ENCODE results near the gene COL13A1.
A peak's percentile ranks its signal among the peaks of the same experiment; 100 is the strongest.

COL13A1 gene

DNA sequence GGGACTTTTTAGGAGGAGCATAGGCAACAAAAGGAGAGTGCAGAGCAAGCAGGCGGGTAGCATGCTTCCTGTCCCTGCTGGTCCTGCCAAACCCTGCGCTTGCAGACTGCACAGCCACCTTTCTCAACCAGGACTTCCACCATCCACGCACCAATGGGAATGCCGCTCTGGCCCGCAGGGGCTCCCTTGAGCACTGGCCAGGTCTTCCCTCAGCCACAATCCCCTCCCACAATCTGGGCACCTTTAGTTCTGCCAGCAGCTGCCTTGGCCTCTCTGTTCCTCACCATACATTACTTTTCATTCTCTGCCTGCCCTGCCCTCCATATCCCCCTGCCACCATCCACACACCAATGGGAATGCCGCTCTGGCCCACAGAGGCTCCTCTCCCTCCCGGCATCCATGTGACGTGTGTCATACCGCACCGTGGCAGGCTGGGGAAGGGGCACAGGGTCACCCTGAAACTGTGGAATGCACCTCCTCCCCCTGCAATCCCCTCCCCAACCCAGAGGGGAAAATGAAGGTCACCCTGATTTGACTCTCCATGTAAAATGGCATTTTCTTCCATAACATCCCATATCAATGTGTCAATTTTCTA is 153.6 kb downstream of the COL13A1 start:
- no peak for DNase-seq

DNA sequence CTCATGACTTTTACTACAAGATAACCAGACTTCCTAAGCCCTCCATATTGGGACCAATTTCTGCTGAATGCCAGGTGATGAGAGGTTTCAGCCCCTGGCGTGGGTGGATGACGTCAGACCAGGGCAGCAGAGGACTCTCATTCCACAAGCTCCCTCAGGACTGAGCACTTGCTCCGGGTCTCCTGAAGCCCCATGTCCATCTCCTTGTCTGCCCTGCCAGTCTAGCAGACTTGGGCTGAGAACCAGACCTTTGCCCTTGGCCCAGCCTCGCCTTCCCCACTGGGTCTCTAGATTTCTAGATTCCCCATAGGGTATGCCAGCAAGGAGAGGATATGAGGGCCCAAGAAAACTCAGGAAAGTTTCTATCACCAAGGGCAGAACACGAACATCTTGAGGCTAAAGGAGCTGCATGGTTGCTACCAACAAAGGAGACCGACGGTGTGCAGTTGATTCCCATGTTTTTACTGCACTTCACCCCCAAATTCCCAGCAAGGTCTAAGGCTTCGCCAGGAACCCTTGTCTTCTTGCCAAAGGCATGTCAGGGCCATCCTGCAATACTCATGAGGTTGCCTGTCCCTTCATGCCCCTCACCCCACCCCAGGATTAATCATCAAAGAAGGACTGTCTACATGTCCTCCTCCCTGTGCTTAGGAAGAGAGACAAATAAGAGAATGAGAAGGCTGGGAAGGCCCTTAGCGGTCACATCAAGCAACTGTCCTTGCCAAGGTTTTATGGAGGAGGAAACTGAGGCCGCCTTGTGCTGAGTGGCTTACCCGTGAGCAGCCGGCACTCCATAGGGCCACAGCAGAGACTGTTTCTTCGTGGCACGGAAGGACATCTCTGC is 154.4 kb downstream of the COL13A1 start:
- no peak for DNase-seq

DNA sequence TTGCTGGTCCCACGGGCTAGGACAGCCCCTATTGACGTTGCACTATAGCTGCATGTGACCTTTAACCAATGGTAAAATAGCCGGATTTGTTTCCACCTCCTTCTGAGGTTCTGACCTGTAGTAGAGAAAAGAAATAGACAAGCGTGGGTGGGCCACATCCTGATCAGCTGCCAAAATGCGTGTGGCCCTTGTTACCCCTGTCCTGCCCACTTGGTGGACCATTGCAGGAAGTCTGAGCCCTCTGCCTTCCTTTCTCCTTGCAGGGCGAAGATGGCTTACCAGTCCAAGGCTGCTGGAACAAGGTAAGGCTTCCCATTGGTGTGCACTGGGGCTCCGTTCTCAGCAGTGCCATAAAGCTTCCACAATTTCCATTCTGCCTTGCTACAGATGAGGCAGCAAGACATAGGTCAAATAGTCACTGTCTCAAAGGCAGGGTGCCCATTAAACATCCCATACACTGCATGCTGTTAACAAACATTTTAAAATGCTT is 155.1 kb downstream of the COL13A1 start:
- no peak for DNase-seq

DNA sequence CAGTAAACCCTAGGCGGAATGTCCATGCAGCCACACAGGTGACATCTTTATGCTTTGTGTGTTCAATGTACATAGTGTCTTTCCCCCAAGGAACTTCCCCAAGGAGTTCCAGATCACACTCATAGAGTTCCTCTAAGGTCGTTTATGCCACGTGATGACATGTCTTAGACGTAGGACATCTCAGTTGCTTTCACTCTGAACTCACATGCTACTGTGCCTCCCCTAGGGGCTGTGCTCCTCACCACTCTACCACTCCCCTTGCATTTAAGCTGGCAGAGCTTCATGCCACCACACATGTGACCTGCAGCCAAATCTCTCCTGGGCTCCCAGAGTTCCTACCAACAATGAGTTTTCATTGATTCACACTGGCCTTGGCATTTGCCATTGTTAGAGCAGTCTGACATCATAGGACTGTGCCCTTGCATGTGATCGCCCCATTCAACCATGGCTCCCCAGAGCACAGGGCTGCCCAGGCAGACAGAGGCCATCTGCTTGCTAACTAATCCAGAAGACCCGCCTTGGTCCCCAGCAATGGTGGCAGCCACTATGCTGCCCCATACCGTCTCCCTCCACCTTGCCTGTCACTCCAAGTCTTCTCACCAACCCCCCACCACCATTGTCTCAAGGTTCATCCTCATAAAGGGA is 155.7 kb downstream of the COL13A1 start:
- DNase-seq, result no peak

DNA sequence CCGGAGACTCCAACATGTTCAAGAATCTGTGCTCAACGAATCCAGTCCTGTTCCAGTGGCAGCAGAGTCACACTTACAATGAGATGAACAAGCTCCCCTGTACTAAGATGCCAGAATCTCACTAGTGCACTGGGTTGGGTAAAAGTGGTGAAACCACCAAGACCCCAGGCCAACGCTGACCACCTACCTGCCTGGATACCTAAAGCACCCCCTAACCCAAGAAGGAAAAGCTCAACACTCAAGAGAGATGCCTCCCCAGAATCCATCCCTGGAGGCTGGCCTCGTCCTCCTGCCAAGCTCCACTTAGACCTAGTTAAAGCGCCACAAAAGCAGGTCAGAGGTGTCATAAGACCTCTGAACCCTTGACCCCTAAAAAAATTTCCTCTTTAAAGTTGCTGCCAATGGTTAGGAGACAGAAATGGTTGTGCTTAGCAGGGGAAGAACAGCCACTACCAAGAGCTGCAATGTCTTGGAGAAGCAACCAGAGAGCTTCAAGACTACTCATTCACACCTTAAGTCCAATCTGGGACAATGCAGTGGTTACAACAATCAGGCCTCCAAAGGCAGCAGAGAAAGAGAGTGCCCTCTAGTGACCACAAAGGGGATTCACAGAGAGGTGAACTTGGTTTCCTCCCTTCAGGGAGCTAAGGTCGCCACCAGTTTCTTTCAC is 156.3 kb downstream of the COL13A1 start:
- peak; percentile 7 to 11 for DNase-seq

DNA sequence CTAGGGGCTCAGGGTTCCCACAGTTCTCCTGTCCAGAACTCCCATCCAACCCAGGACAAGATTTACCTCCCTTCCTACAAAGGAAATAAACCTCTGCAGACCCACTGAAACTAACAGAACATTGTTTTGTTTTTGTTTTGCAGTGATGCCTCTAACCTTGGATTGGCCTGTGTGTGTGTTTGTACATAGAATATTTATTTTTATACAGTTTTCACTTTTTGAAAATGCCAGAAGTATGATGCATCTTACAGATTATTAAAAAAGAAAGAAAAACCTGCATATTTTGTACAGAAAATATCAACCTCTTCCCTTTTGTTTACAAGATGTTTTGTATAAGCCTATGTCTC is 156.8 kb downstream of the COL13A1 start:
- no peak for DNase-seq

DNA sequence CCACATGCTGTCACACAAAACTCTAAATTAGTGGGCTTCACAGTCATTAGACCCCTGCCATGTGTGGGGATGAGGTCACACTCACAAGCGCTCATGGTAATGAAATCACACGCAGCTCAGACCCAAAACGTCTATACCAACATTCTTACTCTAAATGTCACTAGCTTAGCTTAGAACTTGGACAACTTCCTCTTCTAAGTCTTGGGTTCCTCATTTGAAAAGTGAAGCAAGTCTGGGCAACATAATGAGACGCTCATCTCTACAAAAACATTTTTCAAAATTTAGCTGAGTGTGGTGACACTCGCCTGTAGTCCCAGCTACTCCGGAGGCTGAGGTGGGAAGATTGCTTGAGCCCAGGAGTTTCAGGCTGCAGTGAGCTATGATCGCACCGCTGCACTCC is 158.2 kb downstream of the COL13A1 start:
- no peak for DNase-seq

DNA sequence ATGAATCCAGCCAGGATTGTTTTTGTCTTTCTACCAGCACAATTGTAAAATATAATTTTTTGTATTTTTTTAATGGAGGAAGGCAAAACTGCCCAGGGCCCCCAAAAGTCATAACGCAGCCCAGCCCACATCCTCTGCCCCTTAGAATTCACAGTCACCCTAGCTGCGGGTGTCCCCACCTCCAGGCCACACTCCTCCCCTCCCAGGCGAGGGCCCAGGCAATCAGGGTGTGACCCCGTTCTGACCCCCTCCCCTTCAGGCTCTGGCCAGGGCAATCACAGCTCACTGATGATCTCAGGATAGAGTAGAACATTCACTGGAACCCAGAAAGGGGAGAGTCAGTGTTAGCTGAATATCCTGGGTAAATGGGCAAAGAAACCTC is 158.9 kb downstream of the COL13A1 start:
- DNase-seq, result no peak

DNA sequence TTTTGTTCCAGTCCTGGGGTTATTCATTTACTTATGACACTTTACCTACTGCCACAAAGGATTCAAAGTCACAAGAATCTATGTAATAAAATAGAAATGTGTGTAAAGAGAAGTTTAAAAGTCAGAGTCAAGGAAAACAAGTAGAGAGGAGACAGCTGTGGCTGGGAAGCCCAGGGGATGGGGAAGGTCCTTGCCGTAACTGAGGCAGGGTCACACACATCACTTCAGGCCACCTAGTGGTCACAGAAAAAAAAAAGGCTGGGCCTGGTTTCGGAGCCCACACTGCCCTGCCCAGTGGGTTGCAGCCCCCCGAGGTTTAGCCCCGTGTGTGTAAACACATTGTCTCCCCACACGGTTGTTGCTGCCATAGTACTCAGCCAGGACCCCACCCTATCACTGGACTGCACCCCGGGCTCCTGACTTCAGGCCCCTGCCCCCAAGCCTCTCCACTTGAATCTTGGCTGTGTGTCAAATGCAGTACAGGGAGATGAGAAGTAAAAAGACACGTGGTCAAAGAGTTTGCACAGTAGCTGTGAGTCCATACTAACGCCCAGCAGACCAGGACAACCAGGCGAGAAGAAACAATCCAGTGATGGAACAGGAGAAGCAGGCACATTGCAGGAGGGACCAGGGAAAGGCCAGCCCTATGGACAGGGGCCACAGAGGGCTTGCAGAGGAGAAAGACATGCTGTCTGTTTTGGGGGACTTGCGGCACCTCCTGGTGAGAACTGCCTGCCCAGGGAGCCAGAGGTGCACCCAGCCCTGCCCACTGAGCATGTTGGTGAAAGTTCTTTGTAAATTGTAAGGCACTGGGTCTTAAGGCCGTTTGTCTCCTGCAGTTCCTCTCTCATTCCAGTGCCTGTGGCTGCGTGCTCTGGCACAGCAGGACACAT is 159.5 kb downstream of the COL13A1 start:
- no peak for DNase-seq

DNA sequence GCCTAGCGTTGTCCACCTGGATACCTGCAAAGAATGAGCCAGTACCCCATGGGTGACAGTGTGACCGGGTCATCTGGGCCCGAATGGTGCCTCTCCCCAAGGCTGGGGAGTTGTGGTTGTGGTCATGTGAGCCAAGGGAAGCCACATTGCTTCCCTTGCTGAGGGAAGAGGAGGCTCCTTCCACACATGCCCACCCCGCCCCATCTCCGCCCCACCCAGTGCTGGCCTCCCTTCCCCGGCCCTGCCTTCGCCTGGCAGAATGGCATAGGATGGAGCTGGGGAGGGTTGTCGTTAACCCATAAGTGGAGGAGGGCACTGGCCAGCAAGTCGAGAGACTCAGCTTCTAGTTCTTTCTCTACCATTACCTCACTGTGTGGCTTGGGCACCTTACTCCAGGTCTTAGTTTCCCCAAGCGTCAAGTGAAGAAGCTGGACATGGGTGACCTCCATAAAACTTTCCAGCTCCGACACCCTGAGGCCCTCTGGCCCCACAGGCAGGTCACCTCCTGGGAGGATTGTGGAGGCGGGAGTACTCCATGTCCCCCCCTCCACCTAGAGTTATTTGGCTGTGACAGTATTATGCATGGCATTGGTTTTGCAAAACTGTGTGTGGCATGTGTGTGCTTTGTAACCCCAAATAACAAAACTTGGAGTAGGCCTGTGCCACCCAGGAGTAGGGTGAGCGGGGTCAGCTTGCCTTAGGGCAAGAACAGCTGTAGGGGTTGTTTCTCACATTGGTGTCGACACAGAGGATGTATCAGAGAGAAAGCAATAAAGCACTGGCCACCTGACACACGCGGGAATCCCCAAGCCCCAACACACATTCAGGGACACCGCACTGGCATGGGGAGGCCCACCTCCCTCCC is 160.4 kb downstream of the COL13A1 start:
- DNase-seq, result no peak

DNA sequence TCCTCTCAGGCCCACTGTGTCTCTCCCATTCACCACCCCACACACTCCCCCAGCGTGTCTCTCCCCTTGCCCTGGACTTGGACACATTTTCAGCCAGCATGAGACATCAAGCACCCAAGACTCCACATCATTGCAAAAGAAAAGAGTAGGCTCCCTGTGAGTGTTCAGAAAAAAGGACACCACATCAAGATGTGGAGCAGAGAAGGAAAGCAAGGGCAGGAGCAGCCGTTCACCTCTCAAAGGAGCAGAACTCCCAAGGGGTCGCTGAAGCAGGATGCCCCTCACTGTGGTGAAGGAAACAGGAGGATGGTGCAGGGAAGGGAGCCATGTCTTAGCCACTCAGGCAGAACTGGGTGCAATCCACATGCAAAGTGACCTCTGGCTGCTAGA is 161.0 kb downstream of the COL13A1 start:
- no peak for DNase-seq

DNA sequence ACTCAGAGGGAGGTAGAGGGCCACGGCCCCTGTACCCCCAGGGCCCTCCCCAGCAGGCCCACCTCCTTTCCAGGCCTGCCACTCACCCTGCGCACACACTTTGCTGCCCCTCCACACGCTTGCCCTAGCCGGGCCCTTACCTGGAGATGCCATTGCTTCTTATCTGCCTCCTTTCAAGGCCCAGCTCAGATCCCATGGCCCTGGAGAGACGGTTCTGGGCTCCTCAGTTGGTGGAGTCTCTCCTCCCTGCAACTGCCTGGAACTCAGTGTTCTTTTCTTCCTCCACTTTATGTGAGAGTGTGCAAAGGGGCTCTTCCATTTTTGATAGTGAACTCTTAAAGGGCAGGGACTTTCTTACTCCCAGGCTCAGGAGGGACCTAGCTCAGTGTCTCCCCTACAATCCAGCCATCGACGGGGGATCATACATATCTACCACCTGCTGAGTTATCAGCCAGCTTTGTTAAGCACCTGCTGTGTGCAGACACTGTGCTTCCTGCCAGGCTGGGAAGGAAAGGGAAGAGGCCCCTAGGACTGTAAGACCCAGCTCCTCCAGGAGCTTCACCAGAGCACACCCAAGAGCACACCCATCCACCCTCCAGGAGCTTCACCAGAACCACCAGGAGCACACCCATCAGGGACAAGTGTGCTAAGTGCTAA is 161.6 kb downstream of the COL13A1 start:
- no peak for DNase-seq

DNA sequence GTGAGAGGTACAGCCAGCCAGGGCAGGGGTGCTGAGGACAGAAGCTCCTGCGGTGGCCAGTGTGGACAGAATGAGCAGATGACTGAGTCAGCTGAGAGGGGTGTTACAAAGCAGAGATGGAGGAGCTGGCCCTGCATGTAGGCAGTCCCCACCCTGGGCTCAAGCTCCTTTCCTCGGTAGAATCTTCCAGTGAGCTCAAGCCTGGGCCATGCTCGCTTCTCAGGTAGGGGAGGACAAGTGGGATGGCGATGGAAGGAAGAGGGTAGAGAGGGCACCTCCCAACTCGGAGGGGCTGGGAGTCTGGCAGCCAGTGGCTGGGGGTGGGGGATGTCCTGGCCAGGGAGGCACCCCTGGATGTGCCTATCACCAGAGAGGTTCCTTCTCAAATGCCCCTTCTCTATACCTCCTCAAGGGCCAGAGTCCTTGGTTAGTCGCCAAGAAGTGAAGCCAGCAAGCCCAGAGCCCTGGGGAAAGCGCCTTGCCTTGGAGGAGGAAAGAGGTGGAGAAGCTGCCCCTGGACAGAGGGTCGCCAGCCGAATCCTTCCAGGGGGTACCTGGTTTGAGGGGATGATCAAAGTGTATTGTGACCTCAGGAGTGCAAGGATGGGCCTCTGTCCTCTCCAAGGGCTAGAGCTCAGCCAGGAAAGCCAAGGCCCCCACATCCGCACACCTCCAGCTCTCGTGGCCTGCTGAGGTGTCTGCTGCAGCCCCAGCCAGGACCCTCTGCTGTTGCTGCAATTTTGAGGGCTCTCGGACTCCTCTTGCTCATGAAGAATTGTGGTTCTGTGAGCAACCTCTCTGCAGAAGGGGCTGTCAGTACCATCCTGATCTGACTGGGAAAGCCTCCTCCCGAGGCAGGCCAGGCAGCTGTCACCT is 162.4 kb downstream of the COL13A1 start:
- no peak for DNase-seq

DNA sequence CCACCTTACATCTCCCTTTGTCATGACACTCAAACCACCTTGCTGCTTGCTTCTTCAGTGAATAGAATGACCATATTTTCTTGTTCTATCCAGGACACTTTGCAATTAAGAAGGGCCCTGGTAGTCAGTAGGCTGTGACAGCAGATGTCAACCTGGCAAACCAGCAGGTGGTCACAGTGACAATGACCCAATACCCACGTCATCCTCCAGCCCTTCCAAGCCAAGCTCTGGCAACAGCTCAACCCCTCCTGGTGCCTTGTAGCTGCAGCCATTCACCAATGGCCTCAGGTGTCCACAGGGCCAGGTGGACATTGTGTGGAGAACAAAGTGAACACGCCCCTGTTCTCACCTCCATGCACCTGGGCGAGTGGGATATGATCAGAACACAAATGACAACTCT is 163.4 kb downstream of the COL13A1 start:
- no peak for DNase-seq

DNA sequence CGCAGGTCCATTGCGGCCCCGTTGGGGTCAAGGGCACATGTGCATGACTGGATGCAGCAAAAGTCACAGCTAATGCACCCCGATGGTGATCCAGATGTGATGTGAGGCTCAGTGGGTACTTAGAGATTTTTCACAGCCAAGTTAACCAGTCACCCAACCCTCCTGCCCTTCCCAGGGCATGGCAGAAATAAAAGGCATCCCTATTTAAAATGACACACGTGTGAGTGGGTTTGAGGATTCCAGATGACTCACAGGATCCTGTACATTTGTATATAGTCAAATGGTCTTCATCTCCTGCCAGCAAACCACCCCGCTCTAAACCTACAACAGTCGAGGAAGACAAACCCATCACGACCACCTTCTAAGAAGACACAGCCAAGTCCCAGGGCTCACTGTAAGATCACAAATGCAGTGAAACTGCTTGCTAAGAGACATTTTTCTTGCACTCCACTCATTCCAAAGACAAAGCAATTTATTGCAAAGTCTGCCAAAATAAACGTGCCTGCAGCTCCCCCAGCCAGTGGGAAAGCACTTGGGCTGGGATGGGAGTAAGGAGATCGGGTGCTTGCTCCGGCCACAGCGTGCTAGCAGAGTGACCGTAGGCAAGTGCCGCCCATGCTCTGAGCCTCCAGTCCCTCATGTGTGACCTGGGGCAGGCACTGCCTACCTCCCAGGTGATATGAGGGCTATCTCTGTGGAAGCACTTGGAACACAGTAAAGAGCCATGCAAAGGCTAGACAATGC is 164.4 kb downstream of the COL13A1 start:
- no peak for DNase-seq

DNA sequence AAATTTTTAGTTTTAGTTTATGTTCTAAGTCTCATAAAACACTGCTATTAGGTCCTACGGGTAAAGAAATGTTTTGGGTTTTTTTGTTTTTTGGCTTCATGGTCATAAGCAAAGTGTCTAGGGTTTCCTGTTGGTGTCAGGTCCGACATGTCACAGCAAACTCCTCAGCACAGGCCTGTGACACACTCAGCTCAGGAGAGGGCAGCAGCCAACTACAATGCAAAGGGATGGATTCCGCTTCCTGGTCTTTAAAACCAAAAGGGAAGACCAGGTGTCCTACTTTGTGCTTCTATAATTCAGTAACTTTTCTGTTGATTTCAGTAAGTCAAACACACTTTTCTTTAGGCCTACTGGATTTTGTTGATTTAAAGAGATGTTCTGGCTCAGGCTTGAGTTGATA is 167.1 kb downstream of the COL13A1 start:
- no peak for DNase-seq

DNA sequence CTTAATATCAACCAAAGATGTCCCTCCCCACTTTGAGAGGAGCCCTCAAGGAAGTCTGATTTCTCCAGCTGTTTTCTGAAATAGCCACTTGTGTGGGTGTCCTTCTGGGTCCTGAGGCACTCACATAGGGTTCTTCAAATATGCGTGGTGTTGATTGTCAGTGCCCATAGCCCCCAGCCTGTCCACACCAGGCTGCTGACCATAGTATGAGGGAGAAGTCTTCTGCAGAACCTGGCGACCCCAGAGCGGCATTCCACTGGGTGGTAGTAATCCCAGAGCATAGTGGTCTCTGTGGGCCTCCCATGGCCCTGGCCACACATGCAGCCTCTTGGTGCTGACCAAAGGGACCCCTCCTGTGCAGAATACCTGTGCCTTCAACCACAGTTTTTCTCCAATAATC is 168.3 kb downstream of the COL13A1 start:
- no peak for DNase-seq

DNA sequence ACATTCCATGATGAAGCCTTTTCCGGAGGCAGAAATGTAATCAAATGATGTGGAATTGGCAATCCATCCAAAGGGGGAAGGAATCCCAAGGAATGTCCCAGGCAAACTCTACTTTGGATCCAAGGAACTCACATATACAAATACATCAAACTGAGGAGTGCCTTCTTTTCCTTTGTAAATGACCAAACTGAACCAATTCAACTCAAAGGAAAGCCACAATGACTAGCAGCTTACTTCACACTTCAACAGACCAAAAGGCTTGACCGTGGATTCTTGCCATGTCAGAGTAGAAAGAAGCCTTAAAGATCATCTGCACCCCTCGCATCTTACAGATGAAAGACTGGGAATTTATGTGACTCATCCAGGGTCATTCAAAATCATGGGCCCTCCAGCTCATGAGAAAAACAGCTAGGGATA is 171.3 kb downstream of the COL13A1 start:
- DNase-seq, result no peak

DNA sequence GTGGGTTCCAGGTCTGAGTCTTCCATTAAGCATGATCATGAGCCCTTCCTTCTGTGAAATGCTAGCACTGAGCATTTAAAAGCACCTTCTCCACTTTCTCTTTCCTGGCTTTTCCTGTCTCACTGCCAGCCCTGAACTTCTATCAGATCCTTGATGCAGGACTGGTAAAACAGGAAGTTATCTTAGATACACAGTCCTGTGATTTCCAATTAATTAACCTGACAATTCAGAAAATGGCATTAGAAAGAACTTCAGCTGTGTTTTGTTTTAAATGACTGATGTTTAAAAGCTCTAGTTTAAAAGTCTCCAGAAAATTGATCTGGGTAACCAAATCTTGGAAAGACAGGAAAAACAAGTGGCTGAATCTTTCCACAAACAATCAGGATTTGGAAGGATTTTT is 172.0 kb downstream of the COL13A1 start:
- no peak for DNase-seq
